ENCODE data around the gene MYO9A.

Gene MYO9A

DNA sequence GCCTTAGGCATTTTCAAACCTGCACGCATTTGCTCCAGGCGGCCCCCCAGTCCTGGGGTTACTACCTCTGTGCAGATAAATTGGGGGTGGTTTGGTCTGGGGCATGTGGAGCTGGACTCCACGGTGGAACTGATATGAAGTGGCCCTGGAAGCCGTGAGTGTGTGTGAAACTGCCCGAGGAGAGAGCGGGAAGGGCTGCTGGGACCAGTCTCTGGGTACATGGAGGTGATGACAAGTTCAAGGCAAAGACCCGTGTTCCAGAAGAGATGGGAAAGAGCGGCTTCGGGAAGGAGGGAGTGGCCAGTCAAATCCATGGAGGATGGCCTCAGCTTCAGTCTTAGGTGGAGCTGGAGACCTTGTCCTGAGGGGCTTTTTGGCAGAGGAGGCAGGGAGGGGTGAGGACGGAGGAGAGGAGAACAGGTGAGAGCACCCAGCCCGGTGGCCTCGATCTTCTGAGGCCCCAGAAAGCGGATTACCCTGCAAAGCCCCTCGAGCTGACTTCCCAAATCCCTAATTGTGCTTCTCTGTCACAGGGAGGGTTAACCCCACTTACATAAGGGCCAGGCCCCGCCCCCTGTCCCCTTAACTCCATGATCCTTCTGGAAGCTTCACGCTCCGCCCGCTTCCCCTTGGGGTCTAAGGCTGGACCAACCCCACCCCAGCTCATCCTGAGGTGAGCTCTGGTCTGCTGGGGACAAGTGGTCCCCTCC is 309.5 kb downstream of the MYO9A start:
- no peak for DNase-seq (ENCODE audit: low read depth)

- DNase-seq (ENCODE audit: low read depth): no peak
Observed at GRCh38 chr15:71807691-71808091, 310.3 kb downstream of the MYO9A start.

DNA sequence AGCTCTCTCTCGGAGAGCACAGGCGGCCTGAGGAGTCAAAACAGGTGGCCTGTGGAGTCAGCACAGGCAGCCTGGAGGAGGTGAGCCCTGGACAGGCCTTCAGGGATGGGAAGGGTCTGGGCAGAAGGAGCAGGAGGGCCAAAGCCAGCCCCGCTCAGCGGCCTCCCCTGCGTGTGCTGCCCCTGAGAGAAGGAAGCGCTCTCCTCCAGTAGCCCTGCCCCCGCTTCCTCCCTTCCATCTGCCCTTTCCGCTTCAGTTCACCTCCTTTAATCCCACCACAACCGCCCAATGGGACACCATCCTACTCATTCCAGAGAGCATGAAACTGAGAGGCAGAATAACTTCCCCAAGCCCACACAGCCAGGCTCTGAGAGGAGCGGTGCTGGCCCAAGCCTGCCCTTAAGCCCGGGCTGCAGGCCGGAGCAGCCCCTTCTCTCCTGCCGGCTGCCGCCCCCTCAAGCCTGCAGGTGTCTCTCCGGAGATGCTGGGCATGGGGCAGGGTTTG is 310.8 kb downstream of the MYO9A start:
- DNase-seq (ENCODE audit: low read depth): no peak

DNA sequence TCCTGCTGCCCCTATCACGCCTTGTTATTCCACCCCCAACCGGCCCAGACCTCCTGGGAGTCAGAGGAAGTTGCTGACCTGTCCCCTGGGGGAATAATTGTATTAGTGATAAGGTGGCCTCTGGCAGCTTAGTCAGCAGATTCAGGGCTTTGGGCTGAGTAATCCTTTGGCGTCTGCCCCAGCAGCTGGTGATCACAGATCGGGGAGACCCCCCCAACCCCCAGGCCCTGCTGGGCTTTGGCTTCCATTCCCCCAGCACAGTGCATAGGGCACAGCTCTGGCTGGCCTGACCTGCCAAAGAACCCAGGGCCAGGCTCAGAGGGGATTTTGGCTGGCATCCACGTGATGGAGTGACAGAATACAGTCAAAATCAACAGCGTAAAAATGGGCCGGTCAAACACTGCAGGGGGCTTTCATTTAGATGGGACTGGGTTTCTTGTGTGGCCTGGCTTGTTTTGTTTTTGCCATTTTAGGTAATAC is 311.5 kb downstream of the MYO9A start:
- peak; percentile 11 for DNase-seq (ENCODE audit: low read depth)

- no peak for DNase-seq (ENCODE audit: low read depth)
Observed at GRCh38 chr15:71804695-71805470, 313.1 kb downstream of the MYO9A start.

DNA sequence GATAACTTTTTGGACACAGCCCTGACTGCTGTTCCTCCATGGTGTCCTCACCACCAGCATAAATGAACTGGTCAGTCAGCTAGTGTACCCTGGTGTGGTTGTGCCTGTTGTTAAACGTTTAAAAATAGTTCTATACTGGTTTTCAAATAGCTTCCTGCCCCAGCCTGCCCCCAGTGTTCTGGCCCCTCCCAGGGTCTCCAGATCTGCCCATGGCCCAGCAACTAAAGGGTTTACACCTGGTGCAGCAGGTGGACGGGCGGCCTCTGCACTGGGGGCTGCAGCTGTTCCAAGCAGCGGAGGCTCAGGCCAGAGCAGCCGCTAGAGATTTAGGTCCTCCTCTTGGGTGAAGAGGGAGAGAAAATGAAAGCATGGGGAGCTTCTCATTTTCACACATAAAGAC is 313.7 kb downstream of the MYO9A start:
- DNase-seq (ENCODE audit: low read depth): no peak

GRCh38 chr15:71802770-71803169 is 315.2 kb downstream of the MYO9A start:
- no peak for DNase-seq (ENCODE audit: low read depth)

DNA sequence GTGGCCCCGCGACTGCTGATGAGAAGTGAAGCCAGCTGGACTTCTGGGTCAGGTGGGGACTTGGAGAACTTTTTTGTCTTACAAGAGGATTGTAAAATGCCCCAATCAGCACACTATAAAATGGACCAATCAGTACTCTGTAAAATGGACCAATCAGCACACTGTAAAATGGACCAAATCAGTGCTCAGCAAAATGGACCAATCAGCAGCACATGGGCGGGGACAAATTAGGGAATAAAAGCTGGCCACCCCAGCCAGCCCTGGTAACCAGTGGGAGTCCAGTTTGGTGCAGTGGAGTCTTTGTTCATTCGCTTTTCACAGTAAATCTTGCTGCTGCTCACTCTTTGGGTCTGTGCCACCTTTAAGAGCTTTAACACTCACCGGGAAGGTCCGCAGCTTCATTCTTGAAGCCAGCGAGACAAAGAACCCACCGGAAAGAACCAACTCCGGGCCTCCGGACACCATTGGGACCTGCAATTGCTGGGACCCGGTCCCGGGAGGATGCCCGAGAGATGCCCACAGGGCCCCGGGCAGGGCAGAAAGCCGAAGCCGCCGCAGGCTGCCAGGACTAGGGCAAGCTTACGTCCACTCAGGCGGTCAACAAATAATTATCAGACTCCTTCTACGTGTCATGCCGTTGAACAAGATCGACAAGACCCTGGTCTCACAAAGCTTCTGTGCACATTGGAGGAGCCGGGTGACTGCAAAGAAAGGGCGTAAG is 315.9 kb downstream of the MYO9A start:
- no peak for DNase-seq (ENCODE audit: low read depth)

- DNase-seq (ENCODE audit: low read depth): peak; percentile 43
Observed at GRCh38 chr15:71800835-71801745, 316.9 kb downstream of the MYO9A start.

GRCh38 chr15:71800190-71800589 is 317.8 kb downstream of the MYO9A start:
- DNase-seq (ENCODE audit: low read depth): no peak

DNA sequence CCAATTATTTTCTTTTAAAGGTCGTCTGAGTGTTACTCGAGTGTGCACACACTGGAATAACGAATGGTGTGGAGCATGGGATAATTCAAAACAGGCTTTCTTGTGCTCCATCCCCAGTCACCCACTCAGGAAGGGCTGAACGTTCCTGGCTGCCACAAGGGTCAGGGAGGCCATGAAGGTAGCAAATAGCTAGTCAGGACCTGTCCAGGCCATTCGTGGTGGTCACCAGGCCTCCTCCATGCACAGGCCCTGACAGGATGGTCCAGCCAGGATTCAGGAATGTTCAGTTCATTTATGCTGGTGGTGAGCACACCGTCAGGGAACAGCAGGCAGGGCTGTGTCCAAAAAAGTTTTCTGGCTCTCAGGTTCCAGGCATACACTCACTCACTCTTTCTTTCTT is 319.3 kb downstream of the MYO9A start:
- DNase-seq (ENCODE audit: low read depth): no peak

DNA sequence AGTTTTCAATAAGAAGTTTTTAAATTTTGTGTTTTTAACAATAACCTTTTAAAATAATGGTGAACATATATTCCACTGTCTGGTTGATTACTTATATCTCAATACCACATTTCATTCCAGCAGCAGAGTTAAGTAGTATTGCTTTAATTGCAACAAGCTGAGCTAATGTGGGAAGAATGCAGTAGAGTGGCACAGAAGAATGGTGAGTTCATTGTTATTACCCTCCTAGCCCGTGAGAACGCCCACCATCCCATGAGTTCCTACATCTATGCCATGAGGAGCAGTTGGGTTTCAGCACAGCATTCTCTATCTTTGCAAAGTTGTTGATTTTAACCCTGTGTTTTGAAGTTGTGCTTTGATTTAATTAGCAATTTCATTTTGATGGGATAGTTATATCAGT is 325.4 kb downstream of the MYO9A start:
- peak; percentile 58 for DNase-seq (ENCODE audit: low read depth)

DNA sequence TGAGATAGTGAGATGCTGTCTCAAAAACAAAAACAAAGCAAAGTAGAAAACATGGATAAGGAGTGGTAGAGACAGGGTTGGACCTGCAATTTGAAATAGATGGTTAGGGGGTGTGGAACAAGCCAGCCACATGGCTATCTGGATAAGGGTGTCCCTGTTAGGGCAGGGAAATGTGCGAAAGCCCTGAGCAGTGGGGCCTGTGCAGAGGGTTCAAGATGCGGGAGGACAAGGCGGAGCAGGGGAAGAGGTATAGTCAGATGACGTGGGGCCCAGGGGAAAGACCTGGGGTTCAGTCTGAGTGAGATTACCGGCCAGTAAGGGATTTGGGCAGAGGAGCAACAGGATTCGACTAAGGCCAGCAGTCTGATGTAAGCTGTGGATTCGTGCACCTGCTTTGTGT is 326.0 kb downstream of the MYO9A start:
- DNase-seq (ENCODE audit: low read depth): no peak

GRCh38 chr15:71790081-71790480 is 327.9 kb downstream of the MYO9A start:
- no peak for DNase-seq (ENCODE audit: low read depth)

GRCh38 chr15:71789616-71790015 is 328.3 kb downstream of the MYO9A start:
- no peak for DNase-seq (ENCODE audit: low read depth)

- DNase-seq (ENCODE audit: low read depth): no peak
Observed at GRCh38 chr15:71788646-71789579, 329.0 kb downstream of the MYO9A start.

- DNase-seq (ENCODE audit: low read depth): no peak
Observed at GRCh38 chr15:71786673-71787072, 331.3 kb downstream of the MYO9A start.

DNA sequence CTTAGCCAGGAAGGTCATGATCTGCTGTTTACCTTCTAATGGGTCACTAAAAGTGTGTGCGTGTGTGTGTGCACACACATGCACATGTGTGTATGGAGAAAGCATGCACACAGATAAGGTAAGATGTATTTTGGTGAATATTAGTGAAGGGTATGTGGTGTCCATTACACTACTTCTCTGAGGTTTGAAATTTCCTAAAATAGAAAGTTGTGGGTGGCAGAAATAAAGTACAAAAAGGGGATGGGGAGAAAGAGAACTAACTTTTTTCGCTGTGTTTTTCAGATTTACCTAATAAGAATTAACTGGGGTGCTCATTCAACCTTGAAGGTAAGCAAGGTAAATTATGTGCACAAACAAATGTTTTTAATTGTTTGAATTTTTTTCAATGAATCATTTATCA is 332.0 kb downstream of the MYO9A start:
- no peak for DNase-seq (ENCODE audit: low read depth)

DNA sequence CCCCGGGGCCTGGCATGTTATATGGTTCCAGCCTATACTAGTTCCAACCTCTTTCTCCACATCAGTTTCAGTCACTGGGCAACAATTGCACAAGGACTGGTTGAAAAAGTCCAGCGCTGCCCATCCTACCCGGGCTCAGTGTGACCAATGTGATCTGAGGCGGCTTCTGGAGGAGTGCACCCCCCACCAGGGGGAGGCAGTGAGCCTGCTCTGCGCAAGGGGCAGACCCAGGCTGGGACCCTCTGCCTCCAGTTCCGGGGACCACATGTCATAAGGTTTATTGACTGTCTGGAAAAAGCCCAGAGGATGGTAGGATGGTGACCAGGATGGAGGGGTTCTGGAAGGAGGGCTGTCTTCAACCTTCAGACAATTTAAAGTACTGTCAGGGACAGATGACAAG is 333.2 kb downstream of the MYO9A start:
- DNase-seq (ENCODE audit: low read depth): no peak

GRCh38 chr15:71782422-71783165 is 335.4 kb downstream of the MYO9A start:
- no peak for DNase-seq (ENCODE audit: low read depth)
